Femur (tissue), 1 donor: ENCODE measurements around the gene CST7.

Experiments used
- DNase-seq: peaks from one replicate; pipeline ENCODE4 v3.0.0-alpha.2; 2017

The CST7 gene

GRCh38 chr20:24966317-24967012, 17.4 kb downstream of the CST7 start:
- no peak for DNase-seq

- no peak for DNase-seq
Measured at GRCh38 chr20:24968278-24968800, 19.3 kb downstream of the CST7 start.

- peak; percentile 8 for DNase-seq
Measured at GRCh38 chr20:24969186-24970029, 20.3 kb downstream of the CST7 start.

GRCh38 chr20:24970030-24970553, 21.0 kb downstream of the CST7 start:
- peak; percentile 7 for DNase-seq

- peak; percentile 13 for DNase-seq
Measured at GRCh38 chr20:24970754-24971153, 21.7 kb downstream of the CST7 start.

GRCh38 chr20:24971376-24972101, 22.5 kb downstream of the CST7 start:
- peak; percentile 3 for DNase-seq

GRCh38 chr20:24972341-24972740, 23.3 kb downstream of the CST7 start:
- peak; percentile 9 for DNase-seq

- DNase-seq: peak; percentile 5
Measured at GRCh38 chr20:24977336-24977735, 28.3 kb downstream of the CST7 start.

- DNase-seq: peak; percentile 9
Measured at GRCh38 chr20:24977797-24978196, 28.7 kb downstream of the CST7 start.

- DNase-seq: peak; percentile 49
Measured at GRCh38 chr20:24978513-24978912, 29.4 kb downstream of the CST7 start.

GRCh38 chr20:24979036-24979960, 30.2 kb downstream of the CST7 start:
- DNase-seq: peak; percentile 6

- DNase-seq: peak; percentile 3
Measured at GRCh38 chr20:24980291-24981053, 31.4 kb downstream of the CST7 start.

GRCh38 chr20:24981282-24981681, 32.2 kb downstream of the CST7 start:
- no peak for DNase-seq

GRCh38 chr20:24981790-24982189, 32.7 kb downstream of the CST7 start:
- DNase-seq: no peak

- DNase-seq: no peak
Measured at GRCh38 chr20:24983896-24984295, 34.8 kb downstream of the CST7 start.

- no peak for DNase-seq
Measured at GRCh38 chr20:24984961-24985640, 36.0 kb downstream of the CST7 start.

- peak; percentile 10 for DNase-seq
Measured at GRCh38 chr20:24985802-24986201, 36.7 kb downstream of the CST7 start.

- peak; percentile 24 for DNase-seq
Measured at GRCh38 chr20:24986436-24987015, 37.5 kb downstream of the CST7 start.

GRCh38 chr20:24987244-24987643, 38.2 kb downstream of the CST7 start:
- DNase-seq: no peak
